CD4-positive, alpha-beta T cell treated with Interleukin-17A for 1 hour (primary cell): Measurements from ENCODE around the gene NTRK3.
"Not testable (repeated sequence)": the region's sequence is repeated elsewhere in the genome, so short reads cannot be mapped to it uniquely, and the experiment has no call there.

Experiments
- DNase-seq: peaks from one replicate; pipeline ENCODE4 v3.0.0-alpha.2; 2020

NTRK3 gene

GRCh38 chr15:88115486-88116152, 140.9 kb downstream of the NTRK3 start:
- DNase-seq = no peak

DNA sequence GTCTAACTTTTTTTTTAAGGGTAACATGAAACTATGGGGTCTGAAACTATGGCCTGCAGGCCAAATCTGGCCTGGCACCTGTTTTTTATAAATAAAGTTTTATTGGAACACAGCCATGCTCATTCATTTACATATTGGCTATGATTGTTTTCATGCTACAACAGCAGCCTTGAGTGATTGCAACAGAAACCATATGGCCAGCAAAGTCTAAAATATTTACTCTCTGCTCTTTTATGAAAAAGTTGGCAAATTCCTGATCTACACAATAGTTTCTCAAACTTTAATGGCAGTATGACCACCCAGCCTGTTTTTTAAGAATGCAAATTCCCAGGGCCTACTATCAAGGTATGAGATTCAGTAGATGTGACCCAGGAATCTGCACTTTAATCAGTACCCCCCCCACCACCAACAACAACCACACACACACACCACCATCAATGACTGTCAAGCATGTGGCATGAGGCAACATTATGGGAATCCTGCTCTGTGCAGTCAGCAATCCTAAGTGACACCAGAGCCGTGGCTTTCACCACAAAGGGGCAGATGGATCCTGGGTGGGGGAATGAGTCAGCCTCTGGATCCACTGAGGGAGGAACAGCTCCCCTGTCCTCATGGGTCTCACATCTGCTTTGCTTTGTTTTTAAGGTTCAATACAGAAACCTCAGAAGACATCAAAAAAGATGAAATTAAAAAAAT, 142.8 kb downstream of the NTRK3 start:
- no peak for DNase-seq

DNA sequence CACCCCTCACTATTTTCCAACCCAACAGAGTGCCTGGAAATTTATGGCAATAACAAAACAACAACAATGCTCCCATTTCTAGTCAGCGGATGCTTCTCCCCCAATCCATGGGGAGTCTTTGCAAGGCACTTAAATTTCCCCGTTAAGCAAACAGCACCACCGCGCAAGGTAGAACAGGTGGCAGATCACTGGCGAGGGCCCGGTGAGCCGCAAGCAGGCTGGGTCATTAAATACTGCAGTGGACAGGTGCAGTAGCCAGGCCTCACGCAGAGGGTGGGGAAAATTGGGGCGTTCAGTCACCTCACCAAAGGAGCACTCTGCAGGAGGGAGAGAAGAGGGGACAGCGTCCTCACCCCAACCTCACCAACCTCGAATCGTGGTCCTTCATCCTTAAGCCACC, 147.5 kb downstream of the NTRK3 start:
- DNase-seq = no peak

GRCh38 chr15:88108477-88108876, 148.1 kb downstream of the NTRK3 start:
- DNase-seq = no peak

- no peak for DNase-seq
Measured at GRCh38 chr15:88106074-88106473, 150.5 kb downstream of the NTRK3 start.

- DNase-seq = no peak
Measured at GRCh38 chr15:88104357-88104756, 152.2 kb downstream of the NTRK3 start.

GRCh38 chr15:88100181-88100580, 156.4 kb downstream of the NTRK3 start:
- no peak for DNase-seq

DNA sequence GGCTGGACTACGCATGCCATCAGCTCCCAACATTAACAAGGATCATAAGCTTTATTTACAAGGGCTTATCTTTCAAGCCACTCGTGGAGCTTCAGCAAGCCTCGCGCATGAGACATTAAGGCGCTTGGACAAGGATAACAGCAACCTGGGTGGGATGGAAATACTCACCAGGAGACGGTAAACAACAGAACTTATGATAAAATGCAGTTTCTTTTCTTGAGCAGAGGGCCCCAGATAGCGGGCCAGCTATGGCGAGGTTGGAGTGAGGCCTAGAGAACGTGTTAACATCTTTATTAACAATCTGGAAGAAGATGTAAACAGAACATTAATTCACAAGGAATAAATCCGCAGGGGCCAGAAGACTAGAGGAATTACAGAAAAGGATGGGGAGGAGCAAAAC, 158.2 kb downstream of the NTRK3 start:
- no peak for DNase-seq

GRCh38 chr15:88091444-88092016, 165.0 kb downstream of the NTRK3 start:
- no peak for DNase-seq

GRCh38 chr15:88090481-88091011, 166.0 kb downstream of the NTRK3 start:
- no peak for DNase-seq

- DNase-seq = no peak
Measured at GRCh38 chr15:88089731-88090130, 166.8 kb downstream of the NTRK3 start.

DNA sequence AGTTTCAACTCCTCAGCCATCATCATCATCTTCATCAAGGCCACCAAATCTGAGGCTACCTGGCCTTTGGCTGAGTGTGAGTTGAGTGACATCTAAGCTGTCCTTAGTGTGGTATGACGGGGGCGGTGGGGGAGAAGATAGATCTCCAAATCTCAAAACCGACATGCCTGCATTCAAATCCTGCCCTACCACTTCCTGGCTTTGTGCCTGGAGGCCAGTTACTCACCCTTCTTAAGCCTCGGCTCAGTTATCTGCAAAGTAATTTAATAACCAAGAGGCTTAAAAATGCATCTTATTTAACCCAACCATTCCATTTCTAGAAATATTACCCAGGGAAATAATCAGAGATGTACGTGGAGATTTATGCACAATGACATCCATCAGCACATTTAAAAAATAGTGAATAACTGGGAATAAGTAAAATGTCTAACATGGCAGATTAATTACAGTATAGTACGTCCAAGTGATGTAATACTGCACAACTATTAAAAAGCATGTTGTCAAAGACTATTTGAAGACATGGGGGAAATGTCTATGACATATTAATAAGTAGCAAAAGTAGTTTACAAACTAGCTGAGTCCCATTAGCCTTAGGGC, 167.4 kb downstream of the NTRK3 start:
- DNase-seq = no peak

GRCh38 chr15:88083811-88084760, 172.5 kb downstream of the NTRK3 start:
- no peak for DNase-seq

DNA sequence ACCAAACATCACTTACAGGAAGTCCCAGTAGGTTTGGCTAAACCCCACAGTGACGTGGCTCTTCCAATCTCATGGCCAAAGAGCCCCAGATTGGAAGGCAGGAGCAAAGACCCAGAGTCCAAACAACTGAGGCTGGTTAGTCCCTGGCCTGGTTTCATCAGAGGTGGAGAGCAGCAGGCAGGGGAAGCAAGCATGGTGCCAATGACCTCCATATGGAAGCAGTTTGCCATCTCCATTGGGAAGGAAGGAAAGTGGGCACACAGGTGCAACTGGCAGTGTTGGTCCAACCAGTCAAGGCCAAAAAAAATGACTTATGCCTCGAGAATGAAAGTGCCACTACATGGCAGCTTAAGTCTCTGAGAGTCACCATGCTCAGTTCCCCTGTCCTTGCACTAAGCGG, 175.9 kb downstream of the NTRK3 start:
- no peak for DNase-seq

DNA sequence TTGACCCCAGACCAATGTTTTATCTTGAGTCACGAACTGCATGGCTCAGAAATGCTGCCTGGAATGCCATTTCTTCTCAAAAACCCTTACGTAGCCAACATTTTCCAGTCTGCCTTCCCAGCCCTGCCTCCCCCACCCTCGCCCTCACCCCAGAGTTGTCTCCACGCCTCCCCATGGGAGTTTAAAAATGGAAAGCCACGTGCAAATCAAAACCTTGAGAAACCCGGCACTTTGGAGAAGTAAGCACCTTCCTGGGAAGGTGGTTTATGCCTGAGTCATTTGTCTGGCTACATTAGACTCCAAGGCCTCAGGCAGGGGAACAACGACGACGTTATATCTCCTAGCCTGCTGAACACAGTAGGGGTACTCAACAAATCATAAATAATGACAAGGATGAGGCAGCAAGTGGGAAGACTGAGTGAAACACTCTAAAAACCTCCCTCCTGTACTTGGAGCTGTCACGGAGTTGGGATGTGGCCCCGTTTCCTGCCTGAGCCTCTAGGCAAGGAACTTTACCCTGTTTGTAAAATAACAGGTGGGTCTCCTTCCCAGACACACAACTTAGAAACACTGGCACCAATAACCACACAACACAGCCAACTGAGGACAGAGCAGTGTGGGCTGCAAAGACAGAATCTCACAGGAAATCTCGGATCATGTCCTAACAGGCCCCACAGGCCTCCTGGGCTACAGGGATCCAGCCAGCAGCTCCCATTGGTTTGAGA, 179.1 kb downstream of the NTRK3 start:
- DNase-seq = no peak

GRCh38 chr15:88076328-88076727, 180.2 kb downstream of the NTRK3 start:
- DNase-seq = no peak

- DNase-seq = no peak
Measured at GRCh38 chr15:88075102-88075501, 181.4 kb downstream of the NTRK3 start.

GRCh38 chr15:88074386-88074785, 182.2 kb downstream of the NTRK3 start:
- no peak for DNase-seq

GRCh38 chr15:88073391-88073691, 183.2 kb downstream of the NTRK3 start:
- no peak for DNase-seq

DNA sequence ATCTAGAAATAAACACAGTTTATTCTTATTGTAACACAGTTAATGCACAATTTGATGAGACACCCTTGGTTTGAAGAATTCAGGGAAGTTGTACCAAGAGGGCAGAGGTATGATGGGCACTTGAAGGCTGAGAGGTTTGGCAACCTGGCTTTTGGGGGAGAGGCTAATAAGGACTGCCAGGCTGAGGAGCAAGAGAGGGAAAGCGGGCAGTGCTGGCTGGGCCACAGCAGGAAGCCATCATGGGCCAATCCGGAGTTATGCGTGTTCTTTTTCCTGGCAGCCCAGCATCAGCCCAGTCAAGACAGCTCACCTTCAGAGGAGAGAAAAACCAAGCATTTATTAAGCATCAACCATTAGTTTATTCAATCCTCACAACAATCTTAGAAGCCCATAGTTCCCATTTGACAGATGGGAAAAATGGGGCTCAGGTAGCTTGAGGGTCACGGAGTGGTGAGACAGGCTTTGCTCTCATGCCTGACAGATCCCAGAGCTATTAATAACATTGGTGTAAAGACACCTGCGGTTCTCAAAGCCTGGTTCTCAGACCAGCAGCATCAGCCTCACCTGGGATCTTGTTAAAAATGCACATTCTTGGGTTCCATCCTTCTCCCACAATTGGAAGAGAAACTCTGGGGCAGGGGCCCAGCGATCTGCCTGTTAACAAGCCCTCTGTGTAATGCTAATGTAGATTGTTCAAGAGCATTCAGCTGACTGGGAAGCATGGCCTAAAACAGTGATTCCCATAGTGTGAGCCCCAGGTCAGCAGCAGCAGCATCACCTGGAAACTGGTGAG, 183.7 kb downstream of the NTRK3 start:
- no peak for DNase-seq

- not testable (repeated sequence) for DNase-seq
Measured at GRCh38 chr15:88072133-88072532, 184.4 kb downstream of the NTRK3 start.
